ENCODE results near the gene NOP53.
"Not testable (repeated sequence)": the region's sequence is repeated elsewhere in the genome, so short reads cannot be mapped to it uniquely, and the experiment has no call there.

The NOP53 gene

GRCh38 chr19:47719047-47719859 is 26.1 kb upstream of the NOP53 start:
- DNase-seq (ENCODE audit: low spot score), result no peak
- in situ Hi-C loops (cut with MboI; ENCODE audit: low sequenced_read_pairs, unreplicated experiment), result no loop called here
- TF ChIP-seq CTCF (IDR thresholded peaks at IDR 0.05; ENCODE audit: borderline replicate concordance, control extremely low read depth, extremely low read depth, insufficient read depth, missing control alignments), result no peak

- no peak for TF ChIP-seq CTCF (IDR thresholded peaks at IDR 0.05; ENCODE audit: borderline replicate concordance, control extremely low read depth, extremely low read depth, insufficient read depth, missing control alignments)
- no peak for DNase-seq (ENCODE audit: low spot score)
- in situ Hi-C loops (cut with MboI; ENCODE audit: low sequenced_read_pairs, unreplicated experiment), result no loop called here
Measured at GRCh38 chr19:47720669-47721422, 24.5 kb upstream of the NOP53 start.

- no peak for TF ChIP-seq CTCF (IDR thresholded peaks at IDR 0.05; ENCODE audit: borderline replicate concordance, control extremely low read depth, extremely low read depth, insufficient read depth, missing control alignments)
- in situ Hi-C loops (cut with MboI; ENCODE audit: low sequenced_read_pairs, unreplicated experiment), result no loop called here
- DNase-seq (ENCODE audit: low spot score), result no peak
Measured at GRCh38 chr19:47723581-47723940, 21.8 kb upstream of the NOP53 start.

- no peak for DNase-seq (ENCODE audit: low spot score)
- in situ Hi-C loops (cut with MboI; ENCODE audit: low sequenced_read_pairs, unreplicated experiment), result no loop called here
- TF ChIP-seq CTCF (IDR thresholded peaks at IDR 0.05; ENCODE audit: borderline replicate concordance, control extremely low read depth, extremely low read depth, insufficient read depth, missing control alignments), result no peak
Measured at GRCh38 chr19:47725759-47726401, 19.5 kb upstream of the NOP53 start.

- in situ Hi-C loops (cut with MboI; ENCODE audit: low sequenced_read_pairs, unreplicated experiment), result no loop called here
- TF ChIP-seq CTCF (IDR thresholded peaks at IDR 0.05; ENCODE audit: borderline replicate concordance, control extremely low read depth, extremely low read depth, insufficient read depth, missing control alignments), result no peak
- no peak for DNase-seq (ENCODE audit: low spot score)
Measured at GRCh38 chr19:47726467-47726866, 18.9 kb upstream of the NOP53 start.

GRCh38 chr19:47728295-47728694 is 17.1 kb upstream of the NOP53 start:
- in situ Hi-C loops (cut with MboI; ENCODE audit: low sequenced_read_pairs, unreplicated experiment); DNase-seq (ENCODE audit: low spot score): not testable (repeated sequence)

GRCh38 chr19:47729468-47729798 is 15.9 kb upstream of the NOP53 start:
- no peak for DNase-seq (ENCODE audit: low spot score)
- TF ChIP-seq CTCF (IDR thresholded peaks at IDR 0.05; ENCODE audit: borderline replicate concordance, control extremely low read depth, extremely low read depth, insufficient read depth, missing control alignments), result no peak

More at GRCh38 chr19:47729468-47729798, 15.9 kb upstream of the NOP53 start:
- in situ Hi-C loops (cut with MboI; ENCODE audit: low sequenced_read_pairs, unreplicated experiment), result no loop called here

Measured in GM13976 (cell line).